Mucosa of stomach (tissue), 1 donor: ENCODE results near the gene TPST2.

Experiments
- H3K27me3 ChIP-seq: one replicate; pipeline ENCODE4 v1.7.0; 2013; ENCODE audit warnings: mild to moderate bottlenecking, low read length; ENCODE audit not compliant: control insufficient read depth, insufficient read depth
- H3K36me3 ChIP-seq: one replicate; pipeline ENCODE4 v1.7.0; 2013; ENCODE audit warnings: low read length; ENCODE audit not compliant: control insufficient read depth, insufficient read depth
- H3K4me1 ChIP-seq: one replicate; pipeline ENCODE4 v1.7.0; 2013; ENCODE audit warnings: mild to moderate bottlenecking, low read length; ENCODE audit not compliant: control insufficient read depth, insufficient read depth
- H3K4me3 ChIP-seq: one replicate; pipeline ENCODE4 v1.7.0; 2013; ENCODE audit warnings: low read length
- H3K9ac ChIP-seq: one replicate; pipeline ENCODE4 v1.7.0; 2013; ENCODE audit warnings: mild to moderate bottlenecking, low read length, moderate library complexity
- H3K9me3 ChIP-seq: one replicate; pipeline ENCODE4 v1.7.0; 2013; ENCODE audit warnings: mild to moderate bottlenecking, low read length, moderate library complexity; ENCODE audit not compliant: control insufficient read depth
- donor health status: Pancreatic carcinoma.

The TPST2 gene

GRCh38 chr22:26548984-26549383 is 40.9 kb downstream of the TPST2 start:
- H3K36me3 ChIP-seq: no peaks in the 10 kb centered on the region
- H3K9me3 ChIP-seq: no peaks in the 10 kb centered on the region
- H3K4me1 ChIP-seq: no peaks in the 10 kb centered on the region
- no peak overlapping the region for H3K4me3 ChIP-seq
- no peaks in the 10 kb centered on the region for H3K27me3 ChIP-seq
- H3K9ac ChIP-seq: no peak overlapping the region

- Histone ChIP-seq H3K4me3 (no peak overlapping the region), H3K27me3 (no peaks in the 10 kb centered on the region), H3K9ac (no peak overlapping the region), H3K9me3 (no peaks in the 10 kb centered on the region), H3K4me1 (no peaks in the 10 kb centered on the region), H3K36me3 (no peaks in the 10 kb centered on the region)
Measured at GRCh38 chr22:26548303-26548702, 41.6 kb downstream of the TPST2 start.

- no peak overlapping the region for H3K4me3 ChIP-seq
- no peaks in the 10 kb centered on the region for H3K36me3 ChIP-seq
- no peaks in the 10 kb centered on the region for H3K27me3 ChIP-seq
- no peaks in the 10 kb centered on the region for H3K4me1 ChIP-seq
- no peaks in the 10 kb centered on the region for H3K9me3 ChIP-seq
- H3K9ac ChIP-seq: no peak overlapping the region
Measured at GRCh38 chr22:26547837-26548236, 42.1 kb downstream of the TPST2 start.

GRCh38 chr22:26547426-26547825 is 42.5 kb downstream of the TPST2 start:
- H3K4me1 ChIP-seq: no peaks in the 10 kb centered on the region
- no peaks in the 10 kb centered on the region for H3K9me3 ChIP-seq
- H3K36me3 ChIP-seq: no peaks in the 10 kb centered on the region
- H3K27me3 ChIP-seq: no peaks in the 10 kb centered on the region
- no peak overlapping the region for H3K4me3 ChIP-seq
- no peak overlapping the region for H3K9ac ChIP-seq

GRCh38 chr22:26546282-26546681 is 43.6 kb downstream of the TPST2 start:
- H3K9ac ChIP-seq: no peak overlapping the region
- no peaks in the 10 kb centered on the region for H3K9me3 ChIP-seq
- H3K4me1 ChIP-seq: no peaks in the 10 kb centered on the region

GRCh38 chr22:26545827-26546226 is 44.1 kb downstream of the TPST2 start:
- no peaks in the 10 kb centered on the region for H3K9me3 ChIP-seq
- H3K4me1 ChIP-seq: no peaks in the 10 kb centered on the region
- H3K9ac ChIP-seq: no peak overlapping the region

More at GRCh38 chr22:26546282-26546681, 43.6 kb downstream of the TPST2 start:
- Histone ChIP-seq H3K36me3 (no peaks in the 10 kb centered on the region), H3K27me3 (no peaks in the 10 kb centered on the region), H3K4me3 (no peak overlapping the region)

GRCh38 chr22:26545385-26545784 is 44.5 kb downstream of the TPST2 start:
- no peak overlapping the region for H3K4me3 ChIP-seq
- H3K4me1 ChIP-seq: no peaks in the 10 kb centered on the region
- no peaks in the 10 kb centered on the region for H3K27me3 ChIP-seq
- H3K9me3 ChIP-seq: no peaks in the 10 kb centered on the region
- H3K9ac ChIP-seq: no peak overlapping the region
- no peaks in the 10 kb centered on the region for H3K36me3 ChIP-seq

More at GRCh38 chr22:26545827-26546226, 44.1 kb downstream of the TPST2 start:
- Histone ChIP-seq H3K4me3 (no peak overlapping the region), H3K27me3 (no peaks in the 10 kb centered on the region), H3K36me3 (no peaks in the 10 kb centered on the region)

- no peaks in the 10 kb centered on the region for H3K4me1 ChIP-seq
- no peak overlapping the region for H3K9ac ChIP-seq
- no peak overlapping the region for H3K4me3 ChIP-seq
- no peaks in the 10 kb centered on the region for H3K36me3 ChIP-seq
- H3K9me3 ChIP-seq: no peaks in the 10 kb centered on the region
- H3K27me3 ChIP-seq: no peaks in the 10 kb centered on the region
Measured at GRCh38 chr22:26544489-26544888, 45.4 kb downstream of the TPST2 start.

GRCh38 chr22:26542831-26543230 is 47.1 kb downstream of the TPST2 start:
- H3K9ac ChIP-seq: no peak overlapping the region
- H3K4me1 ChIP-seq: no peaks in the 10 kb centered on the region
- H3K4me3 ChIP-seq: no peak overlapping the region
- no peaks in the 10 kb centered on the region for H3K36me3 ChIP-seq
- no peaks in the 10 kb centered on the region for H3K27me3 ChIP-seq
- no peaks in the 10 kb centered on the region for H3K9me3 ChIP-seq

- H3K36me3 ChIP-seq: no peaks in the 10 kb centered on the region
Measured at GRCh38 chr22:26541167-26541819, 48.6 kb downstream of the TPST2 start.

GRCh38 chr22:26540119-26540518 is 49.8 kb downstream of the TPST2 start:
- no peaks in the 10 kb centered on the region for H3K36me3 ChIP-seq
- H3K4me3 ChIP-seq: no peak overlapping the region
- no peaks in the 10 kb centered on the region for H3K9me3 ChIP-seq
- H3K9ac ChIP-seq: no peak overlapping the region
- H3K4me1 ChIP-seq: no peaks in the 10 kb centered on the region
- H3K27me3 ChIP-seq: no peaks in the 10 kb centered on the region

More at GRCh38 chr22:26541167-26541819, 48.6 kb downstream of the TPST2 start:
- Histone ChIP-seq H3K27me3 (no peaks in the 10 kb centered on the region), H3K9me3 (no peaks in the 10 kb centered on the region), H3K4me3 (no peak overlapping the region), H3K4me1 (no peaks in the 10 kb centered on the region), H3K9ac (no peak overlapping the region)

GRCh38 chr22:26536762-26537134 is 53.2 kb downstream of the TPST2 start:
- Histone ChIP-seq H3K4me1 (no peaks in the 10 kb centered on the region), H3K9ac (no peak overlapping the region), H3K9me3 (no peaks in the 10 kb centered on the region), H3K27me3 (no peaks in the 10 kb centered on the region), H3K4me3 (no peak overlapping the region), H3K36me3 (no peaks in the 10 kb centered on the region)
